Activated T-cell treated with anti-CD3 and anti-CD28 coated beads, Interleukin-2, amount 50 U/mL, for 24 hours (primary cell): ENCODE results near the gene ZNF101.
A peak's percentile ranks its signal among the peaks of the same experiment; 100 is the strongest.

ENCODE experiments used
- DNase-seq: peaks from one replicate; pipeline ENCODE4 v3.0.0-alpha.2; 2020
- H3K27ac Mint-ChIP-seq: 2 replicates; pipeline ENCODE4 v1.8.0; 2020; ENCODE audit warnings: mild to moderate bottlenecking, mixed read lengths
- H3K27me3 Mint-ChIP-seq: 2 replicates; pipeline ENCODE4 v1.8.0; 2020; ENCODE audit warnings: mixed read lengths
- H3K36me3 Mint-ChIP-seq: 2 replicates; pipeline ENCODE4 v1.8.0; 2020; ENCODE audit warnings: low read depth, mixed read lengths
- H3K4me1 Mint-ChIP-seq: 2 replicates; pipeline ENCODE4 v1.8.0; 2020; ENCODE audit warnings: low read depth, mixed read lengths
- H3K4me3 Mint-ChIP-seq: 2 replicates; pipeline ENCODE4 v1.8.0; 2020; ENCODE audit warnings: mild to moderate bottlenecking, moderate library complexity, mixed read lengths
- H3K9me3 Mint-ChIP-seq: 2 replicates; pipeline ENCODE4 v1.8.0; 2020; ENCODE audit warnings: mixed read lengths

Gene ZNF101

DNA sequence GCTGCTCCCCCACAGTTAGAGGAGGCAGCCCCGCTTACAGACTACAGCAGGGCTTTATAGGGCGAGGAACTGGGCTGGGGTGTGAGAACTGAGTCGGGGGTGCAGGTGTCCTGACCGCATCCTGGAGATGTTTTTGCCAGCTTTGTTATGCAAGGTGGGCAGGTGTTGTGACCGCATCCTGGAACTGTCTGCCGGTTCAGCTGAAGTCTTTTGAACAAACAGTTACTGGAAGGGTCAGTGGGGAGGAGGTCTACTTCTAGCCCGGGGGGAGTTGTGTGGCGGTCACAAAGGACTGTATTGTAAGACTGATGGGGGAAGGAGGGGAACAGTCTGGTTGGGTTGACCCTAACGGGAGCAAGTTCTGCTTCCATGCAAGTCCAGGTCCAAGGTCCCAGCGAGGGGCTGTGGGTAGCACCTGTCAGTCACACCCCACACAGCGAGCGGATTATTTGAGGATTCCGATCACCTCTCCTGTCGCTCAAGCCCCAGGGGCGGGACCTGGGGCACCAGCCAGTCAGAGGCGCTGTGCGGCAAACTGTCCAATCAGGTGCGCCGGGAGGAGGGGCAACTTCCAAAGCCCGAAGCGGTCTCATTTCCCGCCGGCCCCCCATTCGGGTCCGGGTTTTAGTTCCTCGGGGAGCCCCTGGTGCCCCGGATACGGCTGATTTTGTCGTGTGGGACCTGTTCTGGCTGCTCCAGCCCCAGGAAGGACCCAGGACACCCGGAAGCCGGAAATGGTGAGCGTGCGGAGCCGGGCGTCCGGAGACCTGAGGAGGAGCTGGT lies at the start of gene ZNF101:
Gene ZNF101 (plus strand): TSS at position 610 of the 783 bp plus-strand sequence. CDS start 125 bp downstream, at position 735.
- Mint-ChIP-seq H3K4me1 (peaks cover 37% of the 10 kb centered on the region), H3K27ac (peak within 1 kb of the TSS; percentile 98), H3K27me3 (no peaks in the 10 kb centered on the region), H3K4me3 (peak within 1 kb of the TSS; percentile 86), H3K36me3 (peaks cover 61% of the 10 kb centered on the region), H3K9me3 (peaks cover 7% of the 10 kb centered on the region)
- peak; percentile 96 for DNase-seq

DNA sequence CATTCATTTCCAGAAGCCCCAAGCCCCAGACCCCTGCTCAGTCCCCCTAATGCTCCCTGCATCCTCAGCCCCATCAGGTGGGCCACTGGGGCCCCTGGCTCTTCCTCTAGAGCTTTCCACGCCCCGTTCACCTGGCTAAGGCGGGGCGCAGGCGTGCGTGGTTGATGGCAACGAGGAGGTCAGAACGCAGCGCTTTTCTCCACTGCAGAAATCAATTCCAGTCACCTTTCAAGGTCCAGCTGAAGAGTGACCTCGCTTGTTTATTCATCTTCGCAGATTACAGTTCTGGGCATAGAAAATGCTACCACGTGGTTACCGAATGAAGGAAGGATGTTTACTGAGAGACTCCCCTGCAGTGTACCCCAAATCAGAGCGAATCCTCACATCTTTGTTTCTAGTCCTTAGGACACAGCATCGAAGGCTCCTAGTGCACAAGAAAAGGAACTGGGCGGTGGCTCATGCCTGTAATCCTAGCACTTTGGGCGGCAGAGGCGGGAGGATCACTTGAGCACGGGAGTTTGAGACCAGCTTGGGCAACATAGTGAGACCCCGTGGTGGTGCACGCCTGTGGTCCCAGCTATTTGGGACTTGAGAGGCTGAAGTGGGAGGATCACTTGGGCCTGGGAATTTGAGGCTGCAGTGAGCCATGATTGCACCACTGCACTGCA lies 49.3 kb upstream of the ZNF101 start:
- H3K27me3 Mint-ChIP-seq, result no peaks in the 10 kb centered on the region
- H3K27ac Mint-ChIP-seq, result peak overlapping the region; percentile 90
- no peak for DNase-seq
- peaks cover 36% of the 10 kb centered on the region for H3K36me3 Mint-ChIP-seq
- no peaks in the 10 kb centered on the region for H3K9me3 Mint-ChIP-seq
- H3K4me1 Mint-ChIP-seq, result peaks cover 46% of the 10 kb centered on the region
- peak overlapping the region; percentile 87 for H3K4me3 Mint-ChIP-seq

DNA sequence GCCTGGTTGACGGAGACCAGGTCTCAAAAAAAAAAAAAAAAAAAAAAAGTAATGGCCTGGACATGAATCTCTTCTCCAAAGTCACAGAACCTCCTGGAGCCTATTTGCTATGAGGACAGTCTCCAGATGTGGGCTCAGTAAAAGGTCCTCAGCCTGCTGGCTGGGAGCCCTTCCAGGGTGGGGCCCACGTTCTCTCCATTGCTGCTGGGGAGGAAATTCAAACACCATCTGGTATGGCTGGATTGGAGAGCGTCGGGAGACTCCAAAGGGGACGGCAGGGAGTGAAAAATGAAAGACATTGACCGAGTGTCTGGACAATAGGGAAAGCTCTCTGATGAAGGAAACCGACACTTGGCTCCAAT lies 48.8 kb upstream of the ZNF101 start:
- DNase-seq, result no peak
- peaks cover 45% of the 10 kb centered on the region for H3K4me1 Mint-ChIP-seq

DNA sequence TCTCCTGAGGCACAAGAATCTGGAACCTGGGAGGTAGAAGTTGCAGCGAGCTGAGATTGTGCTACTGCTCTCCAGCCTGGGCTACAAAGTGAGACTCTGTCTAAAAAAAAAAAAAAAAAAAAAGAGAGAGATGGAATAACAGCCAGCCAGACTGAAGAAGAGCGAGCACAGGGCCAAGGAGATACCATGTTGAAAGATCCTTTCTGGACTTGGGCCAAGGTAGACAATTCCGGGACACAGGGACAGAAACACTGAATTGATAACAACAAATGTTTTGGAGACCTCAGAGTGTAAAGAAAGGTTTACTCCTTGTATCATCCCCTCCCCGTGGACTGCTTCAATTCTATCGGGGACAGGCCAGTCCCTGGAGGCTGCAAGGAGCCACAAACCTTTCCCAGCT lies 45.3 kb upstream of the ZNF101 start:
- H3K36me3 Mint-ChIP-seq, result peaks cover 38% of the 10 kb centered on the region
- H3K9me3 Mint-ChIP-seq, result no peaks in the 10 kb centered on the region
- peak overlapping the region; percentile 44 for H3K27ac Mint-ChIP-seq
- no peaks in the 10 kb centered on the region for H3K27me3 Mint-ChIP-seq
- peaks cover 39% of the 10 kb centered on the region for H3K4me1 Mint-ChIP-seq
- no peak overlapping the region for H3K4me3 Mint-ChIP-seq
- no peak for DNase-seq

More for the DNA sequence above, 48.8 kb upstream of the ZNF101 start:
- H3K27ac Mint-ChIP-seq, result no peak overlapping the region
- no peaks in the 10 kb centered on the region for H3K27me3 Mint-ChIP-seq
- H3K4me3 Mint-ChIP-seq, result no peak overlapping the region
- no peaks in the 10 kb centered on the region for H3K9me3 Mint-ChIP-seq
- H3K36me3 Mint-ChIP-seq, result peaks cover 36% of the 10 kb centered on the region

DNA sequence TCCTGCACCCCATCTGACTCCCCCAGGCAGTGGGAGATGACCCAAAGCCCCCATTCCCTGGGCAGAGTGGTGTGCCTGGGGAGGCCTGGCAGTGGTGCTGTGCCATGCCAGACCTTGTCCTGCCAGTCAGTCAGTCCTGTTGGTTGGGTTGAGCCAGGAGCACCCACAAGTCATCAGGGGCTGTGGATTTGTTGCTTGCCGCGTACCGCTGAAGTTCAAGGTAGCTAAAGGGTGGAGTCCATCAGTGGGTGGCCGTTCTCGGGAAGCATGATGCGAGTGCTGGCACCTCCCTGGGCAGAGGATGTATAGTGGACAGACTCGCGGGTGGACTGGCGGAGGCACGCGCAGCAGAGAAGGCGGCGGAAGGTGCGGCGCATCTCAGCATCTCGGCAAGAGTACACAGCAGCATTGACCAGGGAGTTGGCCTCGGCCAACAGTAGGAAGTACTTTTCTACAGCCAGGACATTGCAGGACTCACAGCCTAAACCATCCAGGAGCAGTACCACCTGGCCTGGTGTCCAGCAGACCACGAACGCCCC lies 44.5 kb upstream of the ZNF101 start:
- DNase-seq, result no peak
- Mint-ChIP-seq H3K9me3 (no peaks in the 10 kb centered on the region), H3K4me1 (peaks cover 38% of the 10 kb centered on the region), H3K4me3 (no peak overlapping the region), H3K27ac (peak overlapping the region; percentile 2), H3K36me3 (peaks cover 42% of the 10 kb centered on the region), H3K27me3 (no peaks in the 10 kb centered on the region)

DNA sequence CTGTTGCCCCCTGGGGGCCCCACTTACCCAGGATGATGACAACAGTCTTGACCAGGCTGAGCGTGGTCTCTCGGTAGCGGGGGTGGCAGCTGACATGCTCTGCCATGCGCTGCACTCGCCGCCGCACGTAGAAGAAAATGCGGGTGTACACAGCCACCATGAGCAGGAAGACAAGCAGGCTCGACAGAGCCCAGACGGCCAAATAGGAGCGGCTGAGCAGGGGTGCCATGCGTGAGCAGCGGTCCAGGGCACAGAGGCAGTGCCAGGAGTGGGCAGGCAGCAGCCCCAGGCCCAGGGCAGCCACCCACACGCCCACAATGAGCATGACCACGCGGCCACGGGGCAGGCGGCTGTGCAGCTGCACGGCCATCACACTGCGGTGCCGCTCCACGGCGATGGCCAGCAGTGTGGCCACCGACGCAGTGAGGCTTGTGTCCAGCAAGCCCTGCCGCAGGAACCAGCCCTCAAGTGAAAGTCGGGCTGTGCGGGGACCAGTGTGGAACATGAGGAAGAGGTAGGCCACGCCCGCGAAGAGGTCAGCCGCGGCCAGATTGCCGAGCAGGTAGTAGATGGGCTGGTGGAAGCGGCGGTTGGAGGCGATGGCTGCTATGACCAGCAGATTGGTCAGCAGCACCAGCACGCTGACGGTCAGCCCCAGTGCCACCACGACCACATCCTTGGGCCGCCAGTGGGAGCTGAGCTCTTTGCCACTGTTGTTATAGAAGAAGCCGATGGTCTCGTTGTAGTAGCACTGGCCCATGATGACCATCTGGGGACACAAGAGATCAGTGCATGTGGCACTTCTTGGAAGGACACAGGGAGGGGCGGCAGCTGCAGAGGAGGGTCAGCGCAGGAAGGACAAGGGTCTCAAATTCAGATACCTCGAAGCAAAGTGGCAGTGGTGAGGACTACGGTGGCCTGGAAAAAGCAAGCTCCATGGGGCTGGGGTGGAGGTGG lies 41.8 kb upstream of the ZNF101 start:
- H3K36me3 Mint-ChIP-seq, result peaks cover 61% of the 10 kb centered on the region
- peak overlapping the region; percentile 84 for H3K4me3 Mint-ChIP-seq
- H3K4me1 Mint-ChIP-seq, result peaks cover 34% of the 10 kb centered on the region
- no peaks in the 10 kb centered on the region for H3K9me3 Mint-ChIP-seq
- no peaks in the 10 kb centered on the region for H3K27me3 Mint-ChIP-seq
- peak; percentile 38 for DNase-seq
- H3K27ac Mint-ChIP-seq, result peak overlapping the region; percentile 91

DNA sequence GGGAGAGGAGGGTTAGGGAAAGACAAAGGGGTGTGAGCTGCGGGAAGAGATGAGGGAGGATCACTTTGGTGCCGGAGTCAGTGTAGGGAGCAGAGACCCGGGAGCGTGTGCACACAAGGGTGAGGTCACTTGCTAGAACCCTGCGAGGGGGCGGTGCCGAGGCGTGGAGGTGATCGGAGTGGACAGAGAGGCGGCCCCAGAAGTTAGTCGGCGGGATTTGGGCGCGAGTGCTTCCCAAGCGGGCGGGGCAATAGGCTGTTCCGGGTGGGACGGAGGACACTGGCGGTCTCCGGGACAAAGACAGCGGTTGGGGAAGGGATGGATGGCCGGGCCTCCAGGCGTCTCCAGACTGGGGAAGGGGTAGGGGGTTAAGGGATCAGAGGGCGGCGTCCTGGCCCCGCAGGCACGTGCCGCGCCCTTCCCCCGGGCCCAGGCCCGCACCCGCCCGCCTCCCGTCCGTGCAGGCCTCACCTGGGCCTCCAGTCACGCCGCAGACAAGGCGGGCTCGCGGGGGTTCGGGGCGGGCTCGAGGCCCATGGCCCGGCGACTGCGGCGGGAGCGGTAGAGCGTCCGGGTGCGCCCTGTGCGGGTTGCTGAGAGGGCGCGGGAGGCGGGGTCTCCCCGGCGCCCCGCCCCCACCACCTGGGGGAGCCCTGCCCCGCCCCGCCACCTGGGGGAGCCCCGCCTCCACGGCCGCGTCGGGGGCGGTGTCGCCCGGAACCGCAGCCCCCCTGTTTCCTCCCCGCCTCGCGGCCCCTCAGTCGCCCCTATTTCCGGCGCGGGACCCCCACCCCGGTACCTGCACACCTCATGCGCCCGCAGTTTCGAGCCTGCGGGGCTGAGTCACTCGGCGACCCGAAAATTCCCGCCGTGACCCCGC lies 40.8 kb upstream of the ZNF101 start, which contains the start of gene LPAR2:
Gene LPAR2 (minus strand): TSS at position 600 of the 880 bp plus-strand sequence. CDS start 945 bp downstream, outside the sequence.
- H3K36me3 Mint-ChIP-seq, result peaks cover 64% of the 10 kb centered on the region
- peak; percentile 82 for DNase-seq

DNA sequence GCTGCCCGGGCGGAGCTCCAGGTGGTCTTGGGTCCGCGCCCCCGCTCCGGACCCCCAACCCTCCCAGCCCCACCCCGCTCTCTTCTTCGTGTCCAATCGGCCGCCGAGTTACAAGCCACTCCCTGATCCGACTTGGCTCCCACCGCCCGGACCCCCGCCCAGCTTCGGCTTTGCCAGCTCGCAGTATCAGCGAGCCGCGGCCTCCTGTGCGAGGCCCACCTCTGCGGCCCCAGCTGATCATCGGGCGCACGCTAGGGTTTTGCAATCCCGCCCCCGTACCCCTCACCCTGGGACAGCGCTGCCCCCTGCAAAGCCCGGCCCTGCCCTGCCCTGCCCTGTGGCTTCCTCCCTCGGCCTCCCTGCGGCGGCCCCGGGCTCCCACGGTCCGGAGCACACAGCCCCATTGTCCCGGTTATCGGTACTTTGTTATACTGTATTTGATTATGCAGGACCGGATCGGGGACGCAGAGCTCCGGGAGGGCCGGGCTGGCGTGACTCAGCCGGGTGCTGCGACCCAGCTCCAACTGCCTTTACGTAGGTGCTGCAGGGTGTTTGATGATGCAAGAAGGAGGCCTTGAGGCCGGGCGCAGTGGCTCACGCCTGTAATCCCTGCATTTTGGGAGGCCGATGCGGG lies 40.0 kb upstream of the ZNF101 start:
- Mint-ChIP-seq H3K9me3 (no peaks in the 10 kb centered on the region), H3K27ac (peak overlapping the region; percentile 88), H3K27me3 (no peaks in the 10 kb centered on the region), H3K4me1 (peaks cover 32% of the 10 kb centered on the region), H3K4me3 (peak overlapping the region; percentile 73), H3K36me3 (peaks cover 67% of the 10 kb centered on the region)
- DNase-seq, result peak; percentile 76

More for the DNA sequence above, 40.8 kb upstream of the ZNF101 start, which contains the start of gene LPAR2:
- Mint-ChIP-seq H3K4me1 (peaks cover 34% of the 10 kb centered on the region), H3K27ac (peak within 1 kb of the TSS; percentile 91), H3K27me3 (no peaks in the 10 kb centered on the region), H3K9me3 (no peaks in the 10 kb centered on the region), H3K4me3 (peak within 1 kb of the TSS; percentile 84)

DNA sequence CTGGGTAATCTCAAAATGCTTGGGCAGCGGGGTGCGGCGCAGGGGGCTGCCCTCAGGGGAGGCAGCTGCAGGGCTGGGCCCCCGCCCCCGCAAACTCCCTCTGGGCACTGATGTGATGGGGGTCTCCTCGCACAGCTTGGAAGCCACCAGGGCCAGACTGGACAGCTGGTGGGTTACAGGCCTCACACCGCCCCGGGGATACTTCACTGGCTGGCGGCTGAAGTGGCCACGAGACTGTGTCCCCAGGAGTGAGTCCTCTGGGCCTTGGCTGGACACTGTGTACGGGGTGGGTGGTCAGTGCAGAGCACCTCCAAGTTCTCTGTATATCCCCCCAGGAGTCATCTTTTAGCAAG lies 38.6 kb upstream of the ZNF101 start:
- H3K27me3 Mint-ChIP-seq, result no peaks in the 10 kb centered on the region
- H3K9me3 Mint-ChIP-seq, result no peaks in the 10 kb centered on the region
- H3K4me1 Mint-ChIP-seq, result peaks cover 25% of the 10 kb centered on the region
- peak; percentile 31 for DNase-seq
- H3K36me3 Mint-ChIP-seq, result peaks cover 71% of the 10 kb centered on the region
- no peak overlapping the region for H3K27ac Mint-ChIP-seq
- H3K4me3 Mint-ChIP-seq, result no peak overlapping the region

DNA sequence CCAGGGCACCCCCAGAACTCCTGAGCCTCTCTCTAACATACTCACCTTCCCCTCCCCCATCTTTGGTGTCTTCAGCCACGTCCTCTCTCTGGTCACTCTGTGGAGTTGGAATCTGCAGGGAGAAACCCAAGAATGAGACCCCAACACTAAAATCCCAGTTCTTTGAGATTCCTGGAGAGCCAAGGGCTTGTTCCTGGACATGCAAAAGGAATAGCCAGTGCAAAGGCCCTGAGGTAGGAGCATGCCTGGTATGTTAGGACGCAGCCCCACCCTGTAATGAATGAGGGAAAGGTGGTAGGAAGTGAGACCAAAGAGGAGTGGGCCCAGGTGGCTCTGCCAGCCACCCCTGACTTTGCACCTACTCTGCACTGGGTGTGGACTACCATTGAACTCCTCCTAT lies 38.2 kb upstream of the ZNF101 start:
- H3K4me1 Mint-ChIP-seq, result peaks cover 25% of the 10 kb centered on the region
- H3K36me3 Mint-ChIP-seq, result peaks cover 74% of the 10 kb centered on the region
- H3K4me3 Mint-ChIP-seq, result no peak overlapping the region
- no peak overlapping the region for H3K27ac Mint-ChIP-seq
- H3K27me3 Mint-ChIP-seq, result no peaks in the 10 kb centered on the region
- no peaks in the 10 kb centered on the region for H3K9me3 Mint-ChIP-seq
- DNase-seq, result no peak

DNA sequence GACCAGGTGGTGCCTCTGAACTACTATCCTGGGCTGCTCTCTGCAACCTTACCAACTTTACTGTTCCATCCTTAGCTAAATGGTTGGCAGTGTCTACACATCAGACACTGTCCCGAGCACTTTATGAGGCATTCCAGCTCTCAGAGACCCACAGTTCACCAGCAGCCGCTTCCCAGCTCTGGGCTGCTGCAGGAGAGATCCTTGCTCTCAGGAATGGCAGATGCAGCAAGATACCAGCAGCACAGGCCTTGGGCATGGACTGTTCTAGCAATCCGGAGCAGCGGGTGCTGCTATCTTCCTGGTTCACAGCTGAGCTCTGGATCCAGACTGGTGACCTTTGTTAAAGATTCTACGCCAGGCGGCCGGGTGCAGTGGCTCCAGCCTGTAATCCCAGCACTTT lies 37.3 kb upstream of the ZNF101 start:
- Mint-ChIP-seq H3K9me3 (no peaks in the 10 kb centered on the region), H3K36me3 (peaks cover 79% of the 10 kb centered on the region), H3K27me3 (no peaks in the 10 kb centered on the region), H3K27ac (peak overlapping the region; percentile 68), H3K4me3 (no peak overlapping the region), H3K4me1 (peaks cover 22% of the 10 kb centered on the region)
- no peak for DNase-seq

DNA sequence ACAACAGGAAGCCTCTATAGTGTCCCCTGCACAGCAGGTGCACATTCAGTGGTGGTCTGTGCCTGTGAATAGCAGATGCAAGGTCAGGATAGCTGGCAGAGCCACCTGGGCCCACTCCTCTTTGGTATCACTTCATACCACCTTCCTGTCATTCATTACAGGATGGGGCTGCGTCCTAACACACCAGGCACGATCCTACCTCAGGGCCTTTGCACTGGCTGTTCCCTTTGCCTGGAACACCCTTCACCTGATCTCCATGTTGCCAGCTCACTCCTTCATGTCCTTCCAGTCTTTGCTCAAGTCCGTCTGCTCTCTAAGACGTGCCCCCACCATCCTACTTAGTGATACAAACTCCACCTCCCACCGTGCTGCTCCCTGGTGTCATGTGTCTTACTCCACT lies 36.0 kb upstream of the ZNF101 start:
- no peak for DNase-seq
- no peak overlapping the region for H3K4me3 Mint-ChIP-seq
- peaks cover 80% of the 10 kb centered on the region for H3K36me3 Mint-ChIP-seq
- H3K4me1 Mint-ChIP-seq, result peaks cover 9% of the 10 kb centered on the region
- no peaks in the 10 kb centered on the region for H3K27me3 Mint-ChIP-seq
- H3K9me3 Mint-ChIP-seq, result no peaks in the 10 kb centered on the region
- peak overlapping the region; percentile 50 for H3K27ac Mint-ChIP-seq
